ENCODE measurements around the gene PDXK. TPM values are rescaled to one million over a fixed set of nuclear protein-coding genes. Genes with fewer than 3 reads are reported as not detected.
A peak's percentile ranks its signal among the peaks of the same experiment; 100 is the strongest.

The PDXK gene
- total RNA-seq, 1 donor from 2014 or later = 81.1 TPM

DNA sequence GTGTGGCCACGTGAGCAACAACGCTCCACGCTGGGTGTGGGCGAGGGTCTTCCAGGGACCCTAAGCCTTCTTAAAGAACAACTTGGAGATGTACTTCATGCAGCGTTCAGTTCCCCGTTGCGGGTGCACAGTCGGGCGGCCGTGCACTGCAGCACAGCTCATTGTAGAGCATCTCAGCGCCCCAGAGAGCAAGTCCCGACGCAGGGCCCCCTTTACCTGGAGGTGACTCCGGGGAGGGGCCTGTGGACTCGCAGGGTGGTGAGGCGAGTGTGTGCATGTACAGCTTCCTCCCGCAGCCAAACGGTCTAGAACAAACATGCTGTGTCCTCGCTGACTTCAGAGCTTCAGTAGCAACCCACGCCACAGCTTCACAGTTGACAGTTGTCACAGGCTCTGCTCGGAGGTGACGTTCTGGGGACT, 89.9 kb downstream of the PDXK start:
- TF ChIP-seq, protein P1, sequence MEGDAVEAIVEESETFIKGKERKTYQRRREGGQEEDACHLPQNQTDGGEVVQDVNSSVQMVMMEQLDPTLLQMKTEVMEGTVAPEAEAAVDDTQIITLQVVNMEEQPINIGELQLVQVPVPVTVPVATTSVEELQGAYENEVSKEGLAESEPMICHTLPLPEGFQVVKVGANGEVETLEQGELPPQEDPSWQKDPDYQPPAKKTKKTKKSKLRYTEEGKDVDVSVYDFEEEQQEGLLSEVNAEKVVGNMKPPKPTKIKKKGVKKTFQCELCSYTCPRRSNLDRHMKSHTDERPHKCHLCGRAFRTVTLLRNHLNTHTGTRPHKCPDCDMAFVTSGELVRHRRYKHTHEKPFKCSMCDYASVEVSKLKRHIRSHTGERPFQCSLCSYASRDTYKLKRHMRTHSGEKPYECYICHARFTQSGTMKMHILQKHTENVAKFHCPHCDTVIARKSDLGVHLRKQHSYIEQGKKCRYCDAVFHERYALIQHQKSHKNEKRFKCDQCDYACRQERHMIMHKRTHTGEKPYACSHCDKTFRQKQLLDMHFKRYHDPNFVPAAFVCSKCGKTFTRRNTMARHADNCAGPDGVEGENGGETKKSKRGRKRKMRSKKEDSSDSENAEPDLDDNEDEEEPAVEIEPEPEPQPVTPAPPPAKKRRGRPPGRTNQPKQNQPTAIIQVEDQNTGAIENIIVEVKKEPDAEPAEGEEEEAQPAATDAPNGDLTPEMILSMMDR (IDR thresholded peaks at IDR 0.05; ENCODE audit: unreplicated experiment) = no peak
- no peaks in the 10 kb centered on the region for H3K9me3 Mint-ChIP-seq
- DNase-seq (ENCODE audit: low spot score in 2 of 2, unreplicated experiment in 2 of 2) = no peak
- no peak overlapping the region for H3K27ac Mint-ChIP-seq
- peaks cover 2% of the 10 kb centered on the region for H3K36me3 Mint-ChIP-seq
- peaks cover 7% of the 10 kb centered on the region for H3K4me1 Mint-ChIP-seq
- no peaks in the 10 kb centered on the region for H3K27me3 Mint-ChIP-seq (ENCODE audit: low read depth)
- H3K4me3 Mint-ChIP-seq = no peak overlapping the region

DNA sequence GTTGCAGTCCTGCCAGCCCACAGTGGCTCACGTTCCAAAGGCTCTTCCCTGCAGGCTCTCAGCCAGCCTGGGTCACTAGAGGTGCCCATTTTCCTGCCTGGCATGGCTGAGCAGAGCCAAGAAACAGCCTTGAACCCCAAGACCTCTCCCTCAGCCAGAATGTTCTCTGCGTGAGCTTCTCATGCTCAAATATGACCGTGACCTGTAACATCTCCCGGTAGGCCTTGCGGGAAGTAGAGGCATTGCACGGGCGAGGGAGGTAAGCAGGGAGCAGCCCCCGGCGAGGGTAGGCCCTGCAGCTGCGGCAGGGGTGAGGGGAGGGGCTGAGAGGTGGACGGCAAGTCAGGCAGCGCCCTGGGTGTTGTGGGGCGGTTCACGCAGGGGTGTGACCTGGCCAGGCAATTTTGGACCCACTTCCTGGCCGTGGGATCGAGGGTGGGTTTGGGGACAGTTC, 90.4 kb downstream of the PDXK start:
- H3K27ac Mint-ChIP-seq = no peak overlapping the region

DNA sequence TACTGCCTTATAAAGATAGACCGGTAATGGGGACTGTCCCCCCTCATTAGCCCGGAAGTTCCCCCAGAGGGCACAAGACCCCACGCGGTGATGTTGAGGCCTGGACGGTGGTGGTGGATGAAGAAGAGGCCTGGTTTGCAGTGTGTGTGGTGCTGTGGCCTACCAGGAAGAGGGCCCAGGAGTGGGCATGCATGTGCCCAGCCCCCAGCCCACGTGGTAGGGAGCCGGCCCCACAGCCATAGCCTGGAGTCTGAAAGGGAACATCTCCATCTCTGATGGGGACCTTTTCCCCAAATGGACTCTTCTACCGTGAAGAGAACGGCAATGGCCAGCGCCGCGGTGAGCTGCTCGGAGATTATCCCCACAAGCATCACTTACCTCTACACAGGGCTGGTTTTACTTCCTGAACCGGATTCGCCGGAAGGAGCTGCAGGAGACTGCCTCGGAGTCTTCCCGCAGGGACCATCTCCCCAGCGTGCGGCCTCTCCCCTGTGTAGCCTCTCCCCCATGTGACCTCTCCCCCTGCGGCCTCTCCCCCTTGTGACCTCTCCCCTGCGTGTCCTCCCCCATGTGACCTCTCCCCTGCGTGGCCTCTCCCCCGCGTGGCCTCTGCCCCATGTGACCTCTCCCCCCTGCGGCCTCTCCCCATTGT, 91.0 kb downstream of the PDXK start:
- TF ChIP-seq, protein P1 (IDR thresholded peaks at IDR 0.05; ENCODE audit: unreplicated experiment) = no peak
- Mint-ChIP-seq H3K27me3 (ENCODE audit: low read depth) (peaks cover 4% of the 10 kb centered on the region), H3K9me3 (no peaks in the 10 kb centered on the region), H3K36me3 (no peaks in the 10 kb centered on the region), H3K4me1 (peaks cover 11% of the 10 kb centered on the region), H3K27ac (no peak overlapping the region), H3K4me3 (no peak overlapping the region)
- no peak for DNase-seq (ENCODE audit: low spot score in 2 of 2, unreplicated experiment in 2 of 2)

More for the DNA sequence above, 90.4 kb downstream of the PDXK start:
- Mint-ChIP-seq H3K9me3 (no peaks in the 10 kb centered on the region), H3K27me3 (ENCODE audit: low read depth) (no peaks in the 10 kb centered on the region), H3K4me3 (no peak overlapping the region), H3K4me1 (peaks cover 7% of the 10 kb centered on the region), H3K36me3 (no peaks in the 10 kb centered on the region)
- no peak for DNase-seq (ENCODE audit: low spot score in 2 of 2, unreplicated experiment in 2 of 2)
- TF ChIP-seq, protein P1 (IDR thresholded peaks at IDR 0.05; ENCODE audit: unreplicated experiment) = no peak

DNA sequence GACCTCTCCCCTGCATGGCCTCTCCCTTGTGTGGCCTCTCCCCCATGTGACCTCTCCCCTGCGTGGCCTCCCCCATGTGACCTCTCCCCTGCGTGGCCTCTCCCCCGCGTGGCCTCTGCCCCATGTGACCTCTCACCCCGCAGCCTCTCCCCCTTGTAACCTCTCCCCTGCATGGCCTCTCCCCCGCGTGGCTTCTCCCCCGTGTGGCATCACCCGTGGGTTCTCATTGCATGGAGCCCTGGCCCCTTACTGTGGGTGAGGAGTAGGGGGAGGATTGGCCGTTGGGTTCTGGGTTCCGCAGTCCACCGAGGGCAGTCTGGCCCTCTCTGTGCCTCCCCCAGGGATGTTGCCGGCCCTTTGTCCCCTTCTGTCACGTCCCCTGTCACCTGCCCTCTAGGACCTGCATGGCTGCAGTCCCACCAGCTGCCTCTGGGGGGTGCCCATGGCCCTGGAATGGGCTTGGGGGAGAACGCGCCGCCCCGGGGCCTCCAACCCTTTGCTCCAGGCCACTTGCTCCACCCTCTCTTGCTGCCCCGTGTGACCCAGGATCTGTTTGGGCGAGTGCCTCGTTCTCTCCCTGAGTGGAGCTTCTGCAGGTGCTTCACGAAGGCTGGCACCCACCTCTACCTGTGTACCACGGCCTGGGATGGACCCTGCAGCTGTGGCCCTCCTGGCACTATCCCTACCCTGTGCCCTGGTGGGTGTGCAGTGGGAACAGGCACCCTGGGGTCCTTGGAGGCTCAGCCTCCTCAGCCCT, 91.8 kb downstream of the PDXK start:
- H3K4me1 Mint-ChIP-seq = peaks cover 11% of the 10 kb centered on the region
- no peaks in the 10 kb centered on the region for H3K36me3 Mint-ChIP-seq
- TF ChIP-seq, protein P1 (IDR thresholded peaks at IDR 0.05; ENCODE audit: unreplicated experiment) = peak; percentile 88
- H3K27ac Mint-ChIP-seq = no peak overlapping the region
- no peaks in the 10 kb centered on the region for H3K9me3 Mint-ChIP-seq
- H3K27me3 Mint-ChIP-seq (ENCODE audit: low read depth) = peaks cover 4% of the 10 kb centered on the region
- peak; percentile 67 to 90 for DNase-seq (ENCODE audit: low spot score in 2 of 2, unreplicated experiment in 2 of 2)
- no peak overlapping the region for H3K4me3 Mint-ChIP-seq

DNA sequence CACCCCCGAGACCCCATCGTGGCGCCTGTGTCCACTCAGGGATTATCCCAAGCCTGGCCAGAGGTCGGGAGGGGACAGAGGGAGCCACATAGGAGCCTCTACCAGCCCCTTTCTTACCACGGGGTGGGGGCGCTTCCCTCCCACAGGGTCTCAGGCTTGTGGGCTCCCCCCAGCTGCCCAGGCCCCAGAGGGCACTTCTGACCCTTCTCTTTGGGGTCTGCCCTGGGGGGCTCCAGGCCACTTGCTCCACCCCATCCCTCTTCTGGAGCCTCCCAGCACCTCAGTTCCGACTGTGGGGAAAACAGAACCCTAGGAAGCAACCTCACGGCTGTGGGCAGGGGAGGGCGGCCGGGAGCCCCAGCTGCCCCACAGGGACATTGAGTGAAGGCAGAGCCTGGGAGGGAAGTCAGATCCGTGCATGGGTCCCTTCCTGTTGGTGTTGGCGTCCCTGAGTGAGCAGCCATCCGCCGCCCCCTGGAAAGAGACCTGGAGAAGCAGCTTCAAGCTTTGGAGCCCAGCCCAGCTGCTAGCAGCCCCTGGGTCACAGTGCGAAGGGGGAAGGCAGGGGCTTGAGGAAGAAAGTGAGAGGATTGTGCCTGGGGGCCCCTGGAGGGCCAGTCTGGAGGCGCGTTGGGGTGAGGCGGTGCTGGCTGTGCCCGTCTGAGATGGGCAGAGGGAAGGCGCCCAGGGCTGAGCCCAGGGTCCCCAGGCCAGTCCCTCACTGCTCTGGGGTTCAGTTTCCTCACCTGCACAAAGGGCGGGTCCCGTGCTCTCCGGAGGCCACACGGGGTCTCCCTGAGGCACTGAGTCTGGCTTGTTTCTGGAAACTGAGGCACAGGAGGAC, 92.6 kb downstream of the PDXK start:
- TF ChIP-seq, protein P1 (IDR thresholded peaks at IDR 0.05; ENCODE audit: unreplicated experiment) = no peak
- H3K4me3 Mint-ChIP-seq = no peak overlapping the region
- peaks cover 4% of the 10 kb centered on the region for H3K27me3 Mint-ChIP-seq (ENCODE audit: low read depth)
- H3K4me1 Mint-ChIP-seq = peaks cover 11% of the 10 kb centered on the region
- no peak for DNase-seq (ENCODE audit: low spot score in 2 of 2, unreplicated experiment in 2 of 2)
- H3K27ac Mint-ChIP-seq = no peak overlapping the region
- no peaks in the 10 kb centered on the region for H3K9me3 Mint-ChIP-seq
- H3K36me3 Mint-ChIP-seq = no peaks in the 10 kb centered on the region

Other genes with a start within 250 kb of the PDXK start
- 3.8 to 5.1 TPM (median 5.0 TPM) in 3 replicates for gene HSF2BP, start 59.6 kb upstream of the PDXK start, total RNA-seq
- gene RRP1B, start 59.6 kb upstream of the PDXK start, total RNA-seq = 34.6 to 35.3 TPM (median 35.2 TPM) in 3 replicates
- gene CSTB, start 57.2 kb downstream of the PDXK start, total RNA-seq = 22.4 to 23.9 TPM (median 23.3 TPM) in 3 replicates
- gene RRP1, start 70.4 kb downstream of the PDXK start, total RNA-seq = 41.4 to 44.5 TPM (median 42.2 TPM) in 3 replicates
- gene AGPAT3, start 146.1 kb downstream of the PDXK start, total RNA-seq = 69.6 to 71.0 TPM (median 71.0 TPM) in 3 replicates